ENCODE measurements around the gene CYP1A1.

GRCh38 chr15:74674161-74674560 is 51.2 kb downstream of the CYP1A1 start:
- TF ChIP-seq NFIC (IDR thresholded peaks at IDR 0.05), result no peak
- TF ChIP-seq, protein P1, sequence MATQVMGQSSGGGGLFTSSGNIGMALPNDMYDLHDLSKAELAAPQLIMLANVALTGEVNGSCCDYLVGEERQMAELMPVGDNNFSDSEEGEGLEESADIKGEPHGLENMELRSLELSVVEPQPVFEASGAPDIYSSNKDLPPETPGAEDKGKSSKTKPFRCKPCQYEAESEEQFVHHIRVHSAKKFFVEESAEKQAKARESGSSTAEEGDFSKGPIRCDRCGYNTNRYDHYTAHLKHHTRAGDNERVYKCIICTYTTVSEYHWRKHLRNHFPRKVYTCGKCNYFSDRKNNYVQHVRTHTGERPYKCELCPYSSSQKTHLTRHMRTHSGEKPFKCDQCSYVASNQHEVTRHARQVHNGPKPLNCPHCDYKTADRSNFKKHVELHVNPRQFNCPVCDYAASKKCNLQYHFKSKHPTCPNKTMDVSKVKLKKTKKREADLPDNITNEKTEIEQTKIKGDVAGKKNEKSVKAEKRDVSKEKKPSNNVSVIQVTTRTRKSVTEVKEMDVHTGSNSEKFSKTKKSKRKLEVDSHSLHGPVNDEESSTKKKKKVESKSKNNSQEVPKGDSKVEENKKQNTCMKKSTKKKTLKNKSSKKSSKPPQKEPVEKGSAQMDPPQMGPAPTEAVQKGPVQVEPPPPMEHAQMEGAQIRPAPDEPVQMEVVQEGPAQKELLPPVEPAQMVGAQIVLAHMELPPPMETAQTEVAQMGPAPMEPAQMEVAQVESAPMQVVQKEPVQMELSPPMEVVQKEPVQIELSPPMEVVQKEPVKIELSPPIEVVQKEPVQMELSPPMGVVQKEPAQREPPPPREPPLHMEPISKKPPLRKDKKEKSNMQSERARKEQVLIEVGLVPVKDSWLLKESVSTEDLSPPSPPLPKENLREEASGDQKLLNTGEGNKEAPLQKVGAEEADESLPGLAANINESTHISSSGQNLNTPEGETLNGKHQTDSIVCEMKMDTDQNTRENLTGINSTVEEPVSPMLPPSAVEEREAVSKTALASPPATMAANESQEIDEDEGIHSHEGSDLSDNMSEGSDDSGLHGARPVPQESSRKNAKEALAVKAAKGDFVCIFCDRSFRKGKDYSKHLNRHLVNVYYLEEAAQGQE (IDR thresholded peaks at IDR 0.05; ENCODE audit: low read depth), result no peak
- no peak for TF ChIP-seq TAF1 (IDR thresholded peaks at IDR 0.05; ENCODE audit: low read depth)
- TF ChIP-seq EGR1 (IDR thresholded peaks at IDR 0.05), result no peak
- TF ChIP-seq EP300 (IDR thresholded peaks at IDR 0.05; ENCODE audit: borderline replicate concordance), result no peak
- TF ChIP-seq, protein P2, sequence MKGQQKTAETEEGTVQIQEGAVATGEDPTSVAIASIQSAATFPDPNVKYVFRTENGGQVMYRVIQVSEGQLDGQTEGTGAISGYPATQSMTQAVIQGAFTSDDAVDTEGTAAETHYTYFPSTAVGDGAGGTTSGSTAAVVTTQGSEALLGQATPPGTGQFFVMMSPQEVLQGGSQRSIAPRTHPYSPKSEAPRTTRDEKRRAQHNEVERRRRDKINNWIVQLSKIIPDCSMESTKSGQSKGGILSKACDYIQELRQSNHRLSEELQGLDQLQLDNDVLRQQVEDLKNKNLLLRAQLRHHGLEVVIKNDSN (IDR thresholded peaks at IDR 0.05), result no peak
- TF ChIP-seq, protein P3, sequence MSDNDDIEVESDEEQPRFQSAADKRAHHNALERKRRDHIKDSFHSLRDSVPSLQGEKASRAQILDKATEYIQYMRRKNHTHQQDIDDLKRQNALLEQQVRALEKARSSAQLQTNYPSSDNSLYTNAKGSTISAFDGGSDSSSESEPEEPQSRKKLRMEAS (IDR thresholded peaks at IDR 0.05), result no peak
- no peak for TF ChIP-seq ZBTB7A (IDR thresholded peaks at IDR 0.05; ENCODE audit: low read depth)
- no peak for TF ChIP-seq CEBPB (IDR thresholded peaks at IDR 0.05)
- TF ChIP-seq RAD21 (IDR thresholded peaks at IDR 0.05; ENCODE audit: low read depth), result no peak
- TF ChIP-seq FOXM1 (IDR thresholded peaks at IDR 0.05; ENCODE audit: borderline replicate concordance, low read depth), result no peak

All from Ishikawa (cell line).